GM10248 (cell line): Measurements from ENCODE around the gene IGLL1.
"Not testable (repeated sequence)": the region's sequence is repeated elsewhere in the genome, so short reads cannot be mapped to it uniquely, and the experiment has no call there.

Source experiments
- CTCF ChIA-PET: fragments of 300-600 bp; sonication (Branson Sonifier 250); formaldehyde crosslinking; extraction: SDS; loops from one replicate; lab custom pipeline; 2021; ENCODE audit warnings: antibody characterized with exemption; lab: Yijun Ruan, JAX
- POLR2A ChIA-PET: fragments of 350-650 bp; sonication (Branson Sonifier 250); formaldehyde crosslinking; extraction: SDS; loops from one replicate; lab custom pipeline; 2020; ENCODE audit warnings: antibody characterized with exemption; lab: Yijun Ruan, JAX
- DNase-seq: peaks from one replicate; pipeline ENCODE4 v3.0.0; 2012; ENCODE audit errors: extremely low spot score
- TF ChIP-seq, protein P1 (sequence below): IDR thresholded peaks from 2 replicates; pipeline ENCODE4 v1.5.1; 2012; ENCODE audit warnings: mild to moderate bottlenecking, low read depth; ENCODE audit errors: extremely low read depth, missing control alignments, control extremely low read depth

IGLL1 gene

DNA sequence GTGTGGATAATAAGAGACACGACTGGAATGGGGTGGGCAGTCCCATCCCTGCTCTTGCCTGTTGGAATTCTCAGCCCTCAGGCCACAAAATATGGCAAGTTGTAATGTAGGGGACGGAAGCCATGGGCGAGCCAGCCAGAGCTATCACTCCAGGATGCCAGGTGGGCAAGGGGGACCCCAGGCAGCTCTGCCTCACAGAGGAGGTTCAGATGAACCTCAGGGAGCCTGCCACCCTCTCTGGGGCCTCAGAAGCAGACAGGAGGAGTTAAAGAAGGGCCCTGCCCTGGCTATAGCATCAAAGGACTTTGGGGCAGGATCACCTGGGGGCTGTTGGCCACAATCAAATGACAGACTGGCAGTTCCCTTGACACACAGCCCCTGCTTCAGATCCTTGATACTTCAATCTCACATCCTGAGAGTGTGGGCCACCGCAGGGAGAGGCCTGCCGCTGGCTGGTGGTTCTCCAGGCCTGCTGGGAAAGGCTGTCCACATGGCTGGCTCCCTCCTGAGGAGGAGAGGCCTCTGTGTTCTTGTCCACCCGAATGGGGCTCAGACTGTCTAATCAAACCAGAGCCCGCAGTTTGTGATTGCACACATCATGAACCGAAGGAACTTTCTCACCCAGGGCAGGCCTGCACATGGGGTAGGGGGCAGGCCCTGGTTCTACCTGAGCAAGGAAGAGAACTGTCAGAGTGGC is 31.4 kb downstream of the IGLL1 start:
- DNase-seq, result no peak
- POLR2A ChIA-PET, result no interaction called here
- TF ChIP-seq, protein P1, sequence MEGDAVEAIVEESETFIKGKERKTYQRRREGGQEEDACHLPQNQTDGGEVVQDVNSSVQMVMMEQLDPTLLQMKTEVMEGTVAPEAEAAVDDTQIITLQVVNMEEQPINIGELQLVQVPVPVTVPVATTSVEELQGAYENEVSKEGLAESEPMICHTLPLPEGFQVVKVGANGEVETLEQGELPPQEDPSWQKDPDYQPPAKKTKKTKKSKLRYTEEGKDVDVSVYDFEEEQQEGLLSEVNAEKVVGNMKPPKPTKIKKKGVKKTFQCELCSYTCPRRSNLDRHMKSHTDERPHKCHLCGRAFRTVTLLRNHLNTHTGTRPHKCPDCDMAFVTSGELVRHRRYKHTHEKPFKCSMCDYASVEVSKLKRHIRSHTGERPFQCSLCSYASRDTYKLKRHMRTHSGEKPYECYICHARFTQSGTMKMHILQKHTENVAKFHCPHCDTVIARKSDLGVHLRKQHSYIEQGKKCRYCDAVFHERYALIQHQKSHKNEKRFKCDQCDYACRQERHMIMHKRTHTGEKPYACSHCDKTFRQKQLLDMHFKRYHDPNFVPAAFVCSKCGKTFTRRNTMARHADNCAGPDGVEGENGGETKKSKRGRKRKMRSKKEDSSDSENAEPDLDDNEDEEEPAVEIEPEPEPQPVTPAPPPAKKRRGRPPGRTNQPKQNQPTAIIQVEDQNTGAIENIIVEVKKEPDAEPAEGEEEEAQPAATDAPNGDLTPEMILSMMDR, result no peak
- CTCF ChIA-PET, result no interaction called here

DNA sequence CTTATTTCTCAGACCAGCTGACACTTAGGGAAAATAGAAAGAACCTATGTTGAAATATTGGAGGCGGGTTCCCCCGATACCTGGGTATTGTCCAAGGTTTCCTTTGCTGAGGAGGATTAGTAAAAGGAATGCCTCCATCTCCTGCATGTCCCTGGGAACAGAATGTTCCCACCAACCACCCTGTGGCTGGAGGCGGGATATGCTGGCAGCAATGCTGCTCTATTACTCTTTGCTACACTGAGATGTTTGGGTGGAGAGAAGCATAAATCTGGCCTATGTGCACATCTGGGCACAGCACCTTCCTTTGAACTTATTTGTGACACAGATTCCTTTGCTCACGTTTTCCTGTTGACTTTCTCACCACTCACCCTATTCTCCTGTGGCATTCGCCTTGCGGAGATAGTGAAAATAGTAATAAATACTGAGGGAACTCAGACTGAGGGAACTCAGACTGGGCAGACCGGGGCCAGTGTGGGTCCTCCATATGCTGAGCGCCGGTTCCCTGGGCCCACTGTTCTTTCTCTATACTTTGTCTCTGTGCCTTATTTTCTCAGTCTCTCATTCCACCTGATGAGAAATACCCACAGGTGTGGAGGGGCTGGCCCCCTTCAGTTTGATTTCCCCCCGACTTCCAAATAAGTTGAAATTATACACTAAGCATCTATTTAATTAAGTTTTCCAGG is 32.1 kb downstream of the IGLL1 start:
- no peak for DNase-seq
- TF ChIP-seq, protein P1, result no peak
- CTCF ChIA-PET, result no interaction called here
- POLR2A ChIA-PET, result no interaction called here

DNA sequence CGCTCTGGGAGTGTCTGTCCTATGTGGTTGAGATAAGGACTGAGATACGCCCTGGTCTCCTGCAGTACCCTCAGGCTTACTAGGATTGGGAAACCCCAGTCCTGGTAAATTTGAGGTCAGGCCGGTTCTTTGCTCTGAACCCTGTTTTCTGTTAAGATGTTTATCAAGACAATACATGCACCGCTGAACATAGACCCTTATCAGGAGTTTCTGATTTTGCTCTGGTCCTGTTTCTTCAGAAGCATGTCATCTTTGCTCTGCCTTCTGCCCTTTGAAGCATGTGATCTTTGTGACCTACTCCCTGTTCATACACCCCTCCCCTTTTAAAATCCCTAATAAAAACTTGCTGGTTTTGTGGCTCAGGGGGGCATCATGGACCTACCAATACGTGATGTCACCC is 32.7 kb downstream of the IGLL1 start:
- POLR2A ChIA-PET, DNase-seq, CTCF ChIA-PET: not testable (repeated sequence)

DNA sequence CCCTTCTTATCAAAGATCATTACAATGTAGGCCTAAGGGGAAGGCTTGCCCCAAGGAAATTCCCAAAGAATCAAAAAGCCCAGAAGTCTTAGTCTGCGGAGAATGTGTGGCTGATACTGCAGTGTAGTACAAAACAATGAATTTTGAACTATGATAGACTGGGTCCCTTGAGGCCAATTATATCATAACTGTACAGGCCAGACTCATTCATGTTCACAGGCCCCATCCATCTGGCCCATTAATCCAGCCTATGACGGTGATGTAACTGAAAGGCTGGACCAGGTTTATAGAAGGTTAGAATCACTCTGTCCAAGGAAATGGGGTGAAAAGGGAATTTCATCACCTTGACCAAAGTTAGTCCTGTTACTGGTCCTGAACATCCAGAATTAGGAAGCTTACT is 35.2 kb downstream of the IGLL1 start:
- CTCF ChIA-PET, result interaction anchor here (1.5 kb wide), 1 partner anchor 46 kb away, joined by 6 read pairs; no protein-coding TSS in a partner anchor

DNA sequence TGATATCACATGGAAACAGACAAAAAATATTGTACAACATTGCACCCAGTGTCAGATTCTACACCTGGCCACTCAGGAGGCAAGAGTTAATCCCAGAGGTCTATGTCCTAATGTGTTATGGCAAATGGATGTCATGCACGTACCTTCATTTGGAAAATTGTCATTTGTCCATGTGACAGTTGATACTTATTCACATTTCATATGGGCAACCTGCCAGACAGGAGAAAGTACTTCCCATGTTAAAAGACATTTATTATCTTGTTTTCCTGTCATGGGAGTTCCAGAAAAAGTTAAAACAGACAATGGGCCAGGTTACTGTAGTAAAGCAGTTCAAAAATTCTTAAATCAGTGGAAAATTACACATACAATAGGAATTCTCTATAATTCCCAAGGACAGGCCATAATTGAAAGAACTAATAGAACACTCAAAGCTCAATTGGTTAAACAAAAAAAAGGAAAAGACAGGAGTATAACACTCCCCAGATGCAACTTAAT is 36.5 kb downstream of the IGLL1 start:
- CTCF ChIA-PET, result interaction anchor here (1.5 kb wide), 1 partner anchor 48 kb away, joined by 6 read pairs; no protein-coding TSS in a partner anchor
- POLR2A ChIA-PET, DNase-seq: not testable (repeated sequence)

More for the DNA sequence above, 35.2 kb downstream of the IGLL1 start:
- TF ChIP-seq, protein P1, result no peak
- POLR2A ChIA-PET, result no interaction called here
- no peak for DNase-seq

DNA sequence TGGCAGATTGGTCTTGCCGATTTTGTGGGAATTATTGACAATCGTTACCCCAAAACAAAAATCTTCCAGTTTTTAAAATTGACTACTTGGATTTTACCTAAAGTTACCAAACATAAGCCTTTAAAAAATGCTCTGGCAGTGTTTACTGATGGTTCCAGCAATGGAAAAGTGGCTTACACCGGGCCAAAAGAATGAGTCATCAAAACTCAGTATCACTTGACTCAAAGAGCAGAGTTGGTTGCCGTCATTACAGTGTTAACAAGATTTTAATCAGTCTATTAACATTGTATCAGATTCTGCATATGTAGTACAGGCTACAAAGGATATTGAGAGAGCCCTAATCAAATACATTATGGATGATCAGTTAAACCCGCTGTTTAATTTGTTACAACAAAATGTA is 37.2 kb downstream of the IGLL1 start:
- ChIA-PET CTCF (no interaction called here), POLR2A (no interaction called here)
- no peak for DNase-seq
- TF ChIP-seq, protein P1, result no peak

DNA sequence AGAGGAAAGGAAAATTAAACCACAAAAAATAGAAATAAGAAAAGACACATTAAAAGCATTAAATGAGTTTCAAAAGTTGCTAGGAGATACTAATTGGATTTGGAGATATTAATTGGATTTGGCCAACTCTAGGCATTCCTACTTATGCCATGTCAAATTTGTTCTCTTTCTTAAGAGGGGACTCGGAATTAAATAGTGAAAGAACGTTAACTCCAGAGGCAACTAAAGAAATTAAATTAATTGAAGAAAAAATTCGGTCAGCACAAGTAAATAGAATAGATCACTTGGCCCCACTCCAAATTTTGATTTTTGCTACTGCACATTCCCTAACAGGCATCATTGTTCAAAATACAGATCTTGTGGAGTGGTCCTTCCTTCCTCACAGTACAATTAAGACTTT is 37.7 kb downstream of the IGLL1 start:
- POLR2A ChIA-PET, CTCF ChIA-PET, DNase-seq: not testable (repeated sequence)

DNA sequence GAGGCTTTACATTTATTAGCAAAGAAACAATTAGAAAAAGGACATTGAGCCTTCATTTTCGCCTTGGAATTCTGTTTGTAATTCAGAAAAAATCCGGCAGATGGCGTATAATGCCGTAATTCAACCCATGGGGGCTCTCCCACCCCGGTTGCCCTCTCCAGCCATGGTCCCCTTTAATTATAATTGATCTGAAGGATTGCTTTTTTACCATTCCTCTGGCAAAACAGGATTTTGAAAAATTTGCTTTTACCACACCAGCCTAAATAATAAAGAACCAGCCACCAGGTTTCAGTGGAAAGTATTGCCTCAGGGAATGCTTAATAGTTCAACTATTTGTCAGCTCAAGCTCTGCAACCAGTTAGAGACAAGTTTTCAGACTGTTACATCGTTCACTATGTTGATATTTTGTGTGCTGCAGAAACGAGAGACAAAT is 38.2 kb downstream of the IGLL1 start:
- TF ChIP-seq, protein P1, result peak; percentile 53
- POLR2A ChIA-PET, DNase-seq: not testable (repeated sequence)
- CTCF ChIA-PET, result interaction anchor here (1.5 to 2.5 kb wide), 2 partner anchors 304 to 308 kb away, joined by 3 to 10 read pairs; no protein-coding TSS in a partner anchor

DNA sequence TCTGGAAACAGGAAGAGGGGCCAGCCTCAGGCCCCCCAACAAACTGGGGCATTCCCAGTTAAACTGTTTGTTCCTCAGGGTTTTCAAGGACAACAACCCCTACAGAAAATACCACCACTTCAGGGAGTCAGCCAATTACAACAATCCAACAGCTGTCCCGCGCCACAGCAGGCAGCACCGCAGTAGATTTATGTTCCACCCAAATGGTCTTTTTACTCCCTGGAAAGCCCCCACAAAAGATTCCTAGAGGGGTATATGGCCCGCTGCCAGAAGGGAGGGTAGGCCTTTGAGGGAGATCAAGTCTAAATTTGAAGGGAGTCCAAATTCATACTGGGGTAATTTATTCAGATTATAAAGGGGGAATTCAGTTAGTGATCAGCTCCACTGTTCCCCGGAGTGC is 39.3 kb downstream of the IGLL1 start:
- DNase-seq, POLR2A ChIA-PET: not testable (repeated sequence)
- CTCF ChIA-PET, result interaction anchor here (1.5 to 2.5 kb wide), 2 partner anchors 305 to 309 kb away, joined by 3 to 10 read pairs; no protein-coding TSS in a partner anchor

DNA sequence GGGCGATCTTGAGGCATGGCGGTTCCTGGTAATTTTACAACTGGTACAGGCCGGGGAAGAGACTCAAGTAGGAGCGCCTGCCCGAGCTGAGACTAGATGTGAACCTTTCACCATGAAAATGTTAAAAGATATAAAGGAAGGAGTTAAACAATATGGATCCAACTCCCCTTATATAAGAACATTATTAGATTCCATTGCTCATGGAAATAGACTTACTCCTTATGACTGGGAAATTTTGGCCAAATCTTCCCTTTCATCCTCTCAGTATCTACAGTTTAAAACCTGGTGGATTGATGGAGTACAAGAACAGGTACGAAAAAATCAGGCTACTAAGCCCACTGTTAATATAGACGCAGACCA is 40.3 kb downstream of the IGLL1 start:
- POLR2A ChIA-PET, DNase-seq: not testable (repeated sequence)
- CTCF ChIA-PET, result interaction anchor here (1.4 to 2.5 kb wide), 2 partner anchors 51 to 310 kb away, joined by 3 to 10 read pairs; no protein-coding TSS in a partner anchor
